Lung (tissue), 12 donors: ENCODE measurements around the gene RUBCN. TPM values are rescaled to one million over a fixed set of nuclear protein-coding genes. Genes with fewer than 3 reads are reported as not detected.

Experiments
- ATAC-seq: fragments of 200-7000 bp; cut with Tn5 transposase; one replicate; pipeline ENCODE4 v1.9.1; 2020; ENCODE audit warnings: moderate number of reproducible peaks; ENCODE audit not compliant: insufficient read depth, low FRiP score
- DNase-seq, 3 donors: peaks; one replicate each; pipeline ENCODE4 v3.0.0-alpha.2; 2013 to 2017
- H3K27ac ChIP-seq, 2 donors: one replicate each; pipeline ENCODE4 v1.5.1; 2013; ENCODE audit warnings: mild to moderate bottlenecking in 2 of 2, moderate library complexity in 2 of 2, control low read depth in 1 of 2, inconsistent platforms in 1 of 2, low read depth in 1 of 2, low read length in 1 of 2
- H3K27me3 ChIP-seq, 3 donors: one replicate each; pipeline ENCODE4 v1.5.1; 2013; ENCODE audit warnings: low read length in 2 of 3; ENCODE audit not compliant: control insufficient read depth in 3 of 3, insufficient read depth in 3 of 3
- H3K36me3 ChIP-seq, 4 donors: one replicate each; pipeline ENCODE4 v1.5.1; 2013; ENCODE audit warnings: low read length in 4 of 4, mild to moderate bottlenecking in 1 of 4, moderate library complexity in 1 of 4; ENCODE audit not compliant: control insufficient read depth in 4 of 4, insufficient read depth in 4 of 4
- H3K4me1 ChIP-seq, 5 donors: one replicate each; pipeline ENCODE4 v1.5.1; 2013; ENCODE audit warnings: low read length in 5 of 5, mild to moderate bottlenecking in 2 of 5, moderate library complexity in 1 of 5; ENCODE audit not compliant: control insufficient read depth in 5 of 5, insufficient read depth in 5 of 5
- H3K4me3 ChIP-seq: one replicate; pipeline ENCODE4 v1.5.1; 2013; ENCODE audit warnings: mild to moderate bottlenecking, control low read depth, moderate library complexity
- H3K9ac ChIP-seq, 2 donors: one replicate each; pipeline ENCODE4 v1.5.1; 2013; ENCODE audit warnings: low read length in 2 of 2, control low read depth in 1 of 2; ENCODE audit not compliant: insufficient read depth in 1 of 2
- H3K9me3 ChIP-seq, 4 donors: one replicate each; pipeline ENCODE4 v1.5.1; 2013; ENCODE audit warnings: low read length in 3 of 4, mild to moderate bottlenecking in 1 of 4, moderate library complexity in 1 of 4; ENCODE audit not compliant: control insufficient read depth in 4 of 4, insufficient read depth in 3 of 4
- WGBS, 2 donors: extraction: QIAGEN DNeasy Blood & Tissue Kit; methylation state at CpG; one replicate each; pipeline ENCODE4 v1.1.7; 2013; 5-methylcytosine and 5-hydroxymethylcytosine counted together
- polyA plus RNA-seq, 2 donors: library from polyadenylated mRNA; stranded (reverse); fragments of 200-250 nt; gene quantifications; one replicate each; pipeline ENCODE4 v1.2.1, GENCODE V29; 2013
- total RNA-seq, 2 donors: library from RNA; depleted of rRNA in 1 of 2; stranded (reverse); fragments of >200 nt in 1 of 2; gene quantifications; one replicate each; pipeline ENCODE4 v1.2.1, GENCODE V29; 2014 to 2021
- TF ChIP-seq, protein P1 (sequence below): IDR thresholded peaks from 2 replicates; pipeline ENCODE4 v1.5.1; 2012; ENCODE audit warnings: mild to moderate bottlenecking; ENCODE audit errors: control extremely low read depth, extremely low read depth
- donor health status: control.
- donor health status: control.
- donor health status: Bipolar disorder and iron deficiency.
- donor health status: healthy.
- donor health status: DM: yes; HTN: yes; CAD: no.

RUBCN gene
- total and polyA plus RNA-seq, 4 donors, result 11.9 to 34.1 (median 16.3) TPM

- Histone ChIP-seq H3K4me3 (no peak overlapping the region), H3K36me3 (peaks cover 10 to 43% (median 23%) of the 10 kb centered on the region in 4 donors), H3K4me1 (no peaks in the 10 kb centered on the region), H3K27ac (no peak overlapping the region), H3K9ac (no peak overlapping the region), H3K27me3 (no peaks in the 10 kb centered on the region), H3K9me3 (no peaks in the 10 kb centered on the region)
- WGBS, 2 donors, result 40 to 52% methylated on average over 4 of the region's 4 CpGs
- ATAC-seq (no peak), DNase-seq (peak in 2 of 3 donors; percentile 32 to 37)
- TF ChIP-seq, protein P1, sequence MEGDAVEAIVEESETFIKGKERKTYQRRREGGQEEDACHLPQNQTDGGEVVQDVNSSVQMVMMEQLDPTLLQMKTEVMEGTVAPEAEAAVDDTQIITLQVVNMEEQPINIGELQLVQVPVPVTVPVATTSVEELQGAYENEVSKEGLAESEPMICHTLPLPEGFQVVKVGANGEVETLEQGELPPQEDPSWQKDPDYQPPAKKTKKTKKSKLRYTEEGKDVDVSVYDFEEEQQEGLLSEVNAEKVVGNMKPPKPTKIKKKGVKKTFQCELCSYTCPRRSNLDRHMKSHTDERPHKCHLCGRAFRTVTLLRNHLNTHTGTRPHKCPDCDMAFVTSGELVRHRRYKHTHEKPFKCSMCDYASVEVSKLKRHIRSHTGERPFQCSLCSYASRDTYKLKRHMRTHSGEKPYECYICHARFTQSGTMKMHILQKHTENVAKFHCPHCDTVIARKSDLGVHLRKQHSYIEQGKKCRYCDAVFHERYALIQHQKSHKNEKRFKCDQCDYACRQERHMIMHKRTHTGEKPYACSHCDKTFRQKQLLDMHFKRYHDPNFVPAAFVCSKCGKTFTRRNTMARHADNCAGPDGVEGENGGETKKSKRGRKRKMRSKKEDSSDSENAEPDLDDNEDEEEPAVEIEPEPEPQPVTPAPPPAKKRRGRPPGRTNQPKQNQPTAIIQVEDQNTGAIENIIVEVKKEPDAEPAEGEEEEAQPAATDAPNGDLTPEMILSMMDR, result no peak
These were observed 44.1 kb downstream of the RUBCN start for GRCh38 chr3:197692641-197693040.

DNA sequence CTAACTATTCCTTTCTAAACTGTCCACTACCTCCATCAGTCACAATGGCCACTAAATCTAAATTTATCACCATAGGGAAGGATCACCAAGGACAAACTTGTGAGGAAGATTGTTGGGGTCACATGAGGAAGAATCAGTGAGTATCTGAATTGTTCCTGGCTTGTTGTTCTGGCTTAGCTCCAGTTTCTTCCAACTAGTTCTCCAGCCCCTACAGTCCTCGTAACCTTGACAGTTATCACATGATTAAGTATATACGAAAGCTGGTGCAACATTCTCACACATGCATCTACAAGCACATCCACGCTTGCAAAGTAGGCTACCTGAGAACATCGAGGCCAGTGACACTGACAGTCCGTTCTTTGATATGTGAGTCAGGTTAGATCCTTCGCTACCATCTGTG, 46.0 kb downstream of the RUBCN start:
- Histone ChIP-seq H3K36me3 (peaks cover 10 to 38% (median 16%) of the 10 kb centered on the region in 4 donors), H3K4me1 (no peaks in the 10 kb centered on the region), H3K27ac (no peak overlapping the region), H3K9me3 (no peaks in the 10 kb centered on the region), H3K4me3 (no peak overlapping the region), H3K9ac (no peak overlapping the region), H3K27me3 (no peaks in the 10 kb centered on the region)
- DNase-seq (no peak), ATAC-seq (no peak)
- 95 to 98% methylated on average over 6 of the region's 6 CpGs for WGBS, 2 donors
- TF ChIP-seq, protein P1, result no peak

GRCh38 chr3:197687570-197687969, 49.1 kb downstream of the RUBCN start:
- Histone ChIP-seq H3K27me3 (no peaks in the 10 kb centered on the region), H3K4me3 (no peak overlapping the region), H3K9ac (no peak overlapping the region), H3K27ac (no peak overlapping the region), H3K36me3 (peaks cover 4 to 37% (median 10%) of the 10 kb centered on the region in 4 donors), H3K4me1 (no peaks in the 10 kb centered on the region), H3K9me3 (peaks cover 0 to 1% (median 0%) of the 10 kb centered on the region in 4 donors)
- no peak for DNase-seq
- WGBS, 2 donors, result 97 to 98% methylated on average over 6 of the region's 6 CpGs
- no peak for ATAC-seq
- TF ChIP-seq, protein P1, result no peak

GRCh38 chr3:197686899-197687298, 49.8 kb downstream of the RUBCN start:
- Histone ChIP-seq H3K4me1 (no peaks in the 10 kb centered on the region), H3K27me3 (no peaks in the 10 kb centered on the region), H3K9ac (no peak overlapping the region), H3K4me3 (no peak overlapping the region), H3K36me3 (peaks cover 2 to 38% (median 12%) of the 10 kb centered on the region in 4 donors), H3K27ac (no peak overlapping the region), H3K9me3 (peaks cover 0 to 4% (median 0%) of the 10 kb centered on the region in 4 donors)
- ATAC-seq (no peak), DNase-seq (no peak)
- TF ChIP-seq, protein P1, result no peak
- WGBS, 2 donors, result 89 to 93% methylated on average over 4 of the region's 4 CpGs
